Erythroblast (primary cell): Measurements from ENCODE around the gene FUBP1.

ENCODE experiments used
- GATA1 ChIP-seq: IDR thresholded peaks from 2 replicates; pipeline ENCODE4 v1.6.1; 2011; ENCODE audit warnings: low read depth, mild to moderate bottlenecking, control low read depth, low read length, moderate library complexity
- POLR2A ChIP-seq: IDR thresholded peaks from 2 replicates; pipeline ENCODE4 v1.6.1; 2011; ENCODE audit warnings: mild to moderate bottlenecking, low read length

GRCh38 chr1:77977989-77978292 is 931 bp downstream of the FUBP1 start:
- TF ChIP-seq POLR2A (no peak), GATA1 (no peak)
